GM12878 (cell line): ENCODE measurements around the gene LOXL4. TPM values are rescaled to one million over a fixed set of nuclear protein-coding genes. Genes with fewer than 3 reads are reported as not detected.

Source experiments
- ATAC-seq: fragments of 200-7000 bp; cut with Tn5 transposase; 3 replicates; pipeline ENCODE4 v1.9.1; 2020; ENCODE audit warnings: mild to moderate bottlenecking, moderate library complexity
- BruUV-seq: library from RNA; stranded (reverse); fragments of 400-500 nt; replicated peaks from 2 replicates; lab custom pipeline; 2021; lab: Mats Ljungman, UMichigan
- CTCF ChIA-PET: fragments of 300-600 bp; sonication (Branson Sonifier 250); formaldehyde crosslinking; extraction: SDS; loops from one replicate; lab custom pipeline; 2021; ENCODE audit warnings: inconsistent platforms; lab: Yijun Ruan, JAX
- POLR2A ChIA-PET: fragments of 350-600 bp; formaldehyde crosslinking; extraction: SDS; loops from one replicate; lab custom pipeline; 2021; ENCODE audit warnings: inconsistent platforms; lab: Charles Lee
- RAD21 ChIA-PET: fragments of 300-600 bp; sonication (Branson Sonifier 250); formaldehyde crosslinking; loops from one replicate; lab custom pipeline; 2023; ENCODE audit warnings: antibody characterized with exemption; ENCODE audit not compliant: unreplicated experiment; lab: Charles Lee
- SMC1A ChIA-PET: fragments of 300-600 bp; sonication (Branson Sonifier 250); formaldehyde crosslinking; loops from one replicate; lab custom pipeline; 2023; ENCODE audit not compliant: unreplicated experiment, uncharacterized antibody; lab: Charles Lee
- DNase-seq: peaks from one replicate; pipeline ENCODE4 v3.0.0-alpha.2; 2011; ENCODE audit warnings: low read depth, low spot score
- FAIRE-seq: peaks from 3 replicates; lab custom pipeline; 2011; peaks lifted over from hg19 to GRCh38; lab: Jason Lieb, UNC
- H2AFZ ChIP-seq: 2 replicates; pipeline ENCODE4 v1.6.0; 2011; ENCODE audit warnings: low read depth, low read length, control low read depth; ENCODE audit not compliant: control insufficient read depth
- H3K27ac ChIP-seq: 2 replicates; pipeline ENCODE4 v1.5.1; 2011; ENCODE audit warnings: control low read depth; ENCODE audit not compliant: control insufficient read depth, insufficient read depth
- H3K27me3 ChIP-seq, 2 experiments: replicated peaks in 1 of 2; 2 replicates each; pipeline versions ENCODE4 v1.6.0 to v1.6.1; 2011; ENCODE audit warnings: low read length in 1 of 2; ENCODE audit not compliant: control insufficient read depth in 2 of 2, insufficient read depth in 2 of 2
- H3K36me3 ChIP-seq, 2 experiments: 2 replicates each; pipeline ENCODE4 v1.5.1; 2011; ENCODE audit warnings: low read length in 1 of 2; ENCODE audit not compliant: control insufficient read depth in 2 of 2, insufficient read depth in 2 of 2
- H3K4me1 ChIP-seq: 2 replicates; pipeline ENCODE4 v1.6.1; 2011; ENCODE audit warnings: mild to moderate bottlenecking, low read length, moderate library complexity, mixed read lengths; ENCODE audit not compliant: control insufficient read depth, insufficient read depth
- H3K4me2 ChIP-seq: 2 replicates; pipeline ENCODE4 v1.6.0; 2011; ENCODE audit warnings: control low read depth; ENCODE audit not compliant: control insufficient read depth, insufficient read depth
- H3K4me3 ChIP-seq: fragments of 200-600 bp; sonication (generic); 2 replicates; pipeline ENCODE4 v1.5.1; 2016
- H3K79me2 ChIP-seq: 2 replicates; pipeline ENCODE4 v1.6.0; 2011; ENCODE audit warnings: low read length; ENCODE audit not compliant: control insufficient read depth, insufficient read depth
- H3K9ac ChIP-seq: 2 replicates; pipeline ENCODE4 v1.8.0; 2011; ENCODE audit warnings: low read length, control low read depth, mixed read lengths; ENCODE audit not compliant: control insufficient read depth, insufficient read depth
- H3K9me3 ChIP-seq: replicated peaks from 3 replicates; pipeline ENCODE4 v1.5.1; 2011; ENCODE audit warnings: mild to moderate bottlenecking, low read length; ENCODE audit not compliant: control insufficient read depth, insufficient read depth
- H4K20me1 ChIP-seq: 2 replicates; pipeline ENCODE4 v1.6.0; 2011; ENCODE audit not compliant: control insufficient read depth, insufficient read depth
- BCL3 ChIP-seq: IDR thresholded peaks from 2 replicates; pipeline ENCODE4 v1.6.1; 2011; ENCODE audit warnings: borderline replicate concordance, low read depth, mild to moderate bottlenecking, moderate library complexity, low read length; ENCODE audit not compliant: insufficient read depth, poor library complexity, severe bottlenecking
- BMI1 ChIP-seq: fragments of 450-650 bp; IDR thresholded peaks from 2 replicates; pipeline ENCODE4 v1.6.1; 2016; ENCODE audit warnings: mild to moderate bottlenecking, moderate library complexity, borderline replicate concordance
- CBX3 ChIP-seq: fragments of 200-600 bp; sonication (generic); IDR thresholded peaks from 2 replicates; pipeline ENCODE4 v1.6.1; 2016; ENCODE audit warnings: low read depth, borderline replicate concordance
- CEBPB ChIP-seq, 2 experiments: fragments of 150-350 bp in 1 of 2; IDR thresholded peaks; 2 replicates each; pipeline ENCODE4 v1.6.1; 2012 to 2014; ENCODE audit warnings: low read depth in 2 of 2, low read length in 2 of 2, borderline replicate concordance in 1 of 2, inconsistent platforms in 1 of 2
- IKZF1 ChIP-seq: fragments of 450-650 bp; conservative IDR thresholded peaks from 2 replicates; pipeline ENCODE4 v1.6.1; 2017; ENCODE audit warnings: antibody characterized with exemption, mild to moderate bottlenecking
- IKZF2 ChIP-seq, 2 experiments: fragments of 450-650 bp; IDR thresholded peaks; 2 replicates each; pipeline ENCODE4 v1.6.1; 2017; ENCODE audit warnings: mild to moderate bottlenecking in 2 of 2, moderate library complexity in 2 of 2
- MEF2B ChIP-seq: fragments of 450-650 bp; IDR thresholded peaks from 2 replicates; pipeline ENCODE4 v1.6.1; 2018; ENCODE audit warnings: mild to moderate bottlenecking, moderate library complexity; ENCODE audit not compliant: partially characterized antibody, poor library complexity, severe bottlenecking
- NFYB ChIP-seq: IDR thresholded peaks from 2 replicates; pipeline ENCODE4 v1.6.1; 2011; ENCODE audit warnings: low read depth, mild to moderate bottlenecking, low read length, improper control_type of control experiment, moderate library complexity; ENCODE audit not compliant: insufficient read depth
- PAX8 ChIP-seq: fragments of 450-650 bp; IDR thresholded peaks from 2 replicates; pipeline ENCODE4 v1.6.1; 2017; ENCODE audit warnings: mild to moderate bottlenecking, moderate library complexity
- SMARCA5 ChIP-seq: fragments of 450-650 bp; IDR thresholded peaks from 2 replicates; pipeline ENCODE4 v1.6.1; 2017; ENCODE audit warnings: mild to moderate bottlenecking
- WGBS: methylation state at CpG from one replicate; pipeline ENCODE4 v1.1.6; 2016; ENCODE audit warnings: low lambda C conversion rate; ENCODE audit not compliant: insufficient replicate concordance, insufficient coverage; ENCODE audit errors: missing lambda C conversion rate; 5-methylcytosine and 5-hydroxymethylcytosine counted together
- in situ Hi-C: fragments of 300-500 bp; cut with MboI; formaldehyde crosslinking; loops from 9 replicates; pipeline ENCODE4 v1.14.3; 2018; ENCODE audit warnings: mixed read lengths
- intact Hi-C: fragments of 100-400 bp; cut with micrococcal nuclease; formaldehyde crosslinking; loops from one replicate; pipeline ENCODE4 v1.14.2; 2022; ENCODE audit not compliant: unreplicated experiment
- polyA plus RNA-seq, 11 experiments: library from polyadenylated mRNA; depleted of rRNA in 4 of 11; unstranded in 6 of 11; stranded (reverse) in 5 of 11; fragments of >200 nt; fragmentation: Nextera tagmentation in 4 of 11; fragmentation: Illumina TruSeq in 1 of 11; extraction: Ambion mirVana in 4 of 11; extraction: Trizol in 1 of 11; gene quantifications; 1 replicate in 1 of 11; 2 replicates in 10 of 11; pipeline versions ENCODE4 v1.2.1 to v1.2.3, GENCODE V29; 2011 to 2016; ENCODE audit warnings: inconsistent platforms in 2 of 11, missing spikeins in 2 of 11, low read depth in 1 of 11
- total RNA-seq, 4 experiments: library from RNA; depleted of rRNA in 3 of 4; stranded (reverse); fragments of >200 nt in 3 of 4; fragmentation: Illumina TruSeq in 1 of 4; extraction: Trizol in 1 of 4; gene quantifications; 2 replicates each; pipeline versions ENCODE4 v1.2.1 to v1.2.3, GENCODE V29; 2013 to 2021
- TF ChIP-seq, protein P1 (sequence below): IDR thresholded peaks from 2 replicates; pipeline ENCODE4 v1.6.1; 2012; ENCODE audit warnings: improper control_type of control experiment, low read depth, low read length; ENCODE audit not compliant: insufficient replicate concordance
- TF ChIP-seq, protein P2 (sequence below): IDR thresholded peaks from 2 replicates; pipeline ENCODE4 v1.6.1; 2012; ENCODE audit warnings: low read depth, low read length, improper control_type of control experiment
- TF ChIP-seq, protein P3 (sequence below): fragments of 150-350 bp; IDR thresholded peaks from 2 replicates; pipeline ENCODE4 v1.6.1; 2016; ENCODE audit warnings: low read depth, low read length

Gene LOXL4
- total and polyA plus RNA-seq, 10 of the 15 experiments (the other 5 are each of a cell fraction or from before 2014, with no cell fraction given): 0.02 to 0.12 (median 0.08) TPM; not detected in 3

- TF ChIP-seq, protein P1, sequence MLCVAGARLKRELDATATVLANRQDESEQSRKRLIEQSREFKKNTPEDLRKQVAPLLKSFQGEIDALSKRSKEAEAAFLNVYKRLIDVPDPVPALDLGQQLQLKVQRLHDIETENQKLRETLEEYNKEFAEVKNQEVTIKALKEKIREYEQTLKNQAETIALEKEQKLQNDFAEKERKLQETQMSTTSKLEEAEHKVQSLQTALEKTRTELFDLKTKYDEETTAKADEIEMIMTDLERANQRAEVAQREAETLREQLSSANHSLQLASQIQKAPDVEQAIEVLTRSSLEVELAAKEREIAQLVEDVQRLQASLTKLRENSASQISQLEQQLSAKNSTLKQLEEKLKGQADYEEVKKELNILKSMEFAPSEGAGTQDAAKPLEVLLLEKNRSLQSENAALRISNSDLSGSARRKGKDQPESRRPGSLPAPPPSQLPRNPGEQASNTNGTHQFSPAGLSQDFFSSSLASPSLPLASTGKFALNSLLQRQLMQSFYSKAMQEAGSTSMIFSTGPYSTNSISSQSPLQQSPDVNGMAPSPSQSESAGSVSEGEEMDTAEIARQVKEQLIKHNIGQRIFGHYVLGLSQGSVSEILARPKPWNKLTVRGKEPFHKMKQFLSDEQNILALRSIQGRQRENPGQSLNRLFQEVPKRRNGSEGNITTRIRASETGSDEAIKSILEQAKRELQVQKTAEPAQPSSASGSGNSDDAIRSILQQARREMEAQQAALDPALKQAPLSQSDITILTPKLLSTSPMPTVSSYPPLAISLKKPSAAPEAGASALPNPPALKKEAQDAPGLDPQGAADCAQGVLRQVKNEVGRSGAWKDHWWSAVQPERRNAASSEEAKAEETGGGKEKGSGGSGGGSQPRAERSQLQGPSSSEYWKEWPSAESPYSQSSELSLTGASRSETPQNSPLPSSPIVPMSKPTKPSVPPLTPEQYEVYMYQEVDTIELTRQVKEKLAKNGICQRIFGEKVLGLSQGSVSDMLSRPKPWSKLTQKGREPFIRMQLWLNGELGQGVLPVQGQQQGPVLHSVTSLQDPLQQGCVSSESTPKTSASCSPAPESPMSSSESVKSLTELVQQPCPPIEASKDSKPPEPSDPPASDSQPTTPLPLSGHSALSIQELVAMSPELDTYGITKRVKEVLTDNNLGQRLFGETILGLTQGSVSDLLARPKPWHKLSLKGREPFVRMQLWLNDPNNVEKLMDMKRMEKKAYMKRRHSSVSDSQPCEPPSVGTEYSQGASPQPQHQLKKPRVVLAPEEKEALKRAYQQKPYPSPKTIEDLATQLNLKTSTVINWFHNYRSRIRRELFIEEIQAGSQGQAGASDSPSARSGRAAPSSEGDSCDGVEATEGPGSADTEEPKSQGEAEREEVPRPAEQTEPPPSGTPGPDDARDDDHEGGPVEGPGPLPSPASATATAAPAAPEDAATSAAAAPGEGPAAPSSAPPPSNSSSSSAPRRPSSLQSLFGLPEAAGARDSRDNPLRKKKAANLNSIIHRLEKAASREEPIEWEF: no peak
- no peak for TF ChIP-seq SMARCA5
- no peak for TF ChIP-seq MEF2B
- no peak for TF ChIP-seq IKZF2 (IDR thresholded peaks at IDR 0.05)
- no peak for TF ChIP-seq CBX3
- TF ChIP-seq, protein P2, sequence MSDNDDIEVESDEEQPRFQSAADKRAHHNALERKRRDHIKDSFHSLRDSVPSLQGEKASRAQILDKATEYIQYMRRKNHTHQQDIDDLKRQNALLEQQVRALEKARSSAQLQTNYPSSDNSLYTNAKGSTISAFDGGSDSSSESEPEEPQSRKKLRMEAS: no peak
These were observed 10.0 kb downstream of the LOXL4 start (continued) for GRCh38 chr10:98257961-98258360.

GRCh38 chr10:98257198-98257597 is 10.8 kb downstream of the LOXL4 start:
- intact Hi-C loops: no loop called here
- TF ChIP-seq CEBPB (IDR thresholded peaks at IDR 0.05; ENCODE audit: borderline replicate concordance in 1 of 2, low read depth in 2 of 2, low read length in 2 of 2) (no peak), PAX8 (no peak), NFYB (no peak), IKZF1 (no peak), BCL3 (no peak), BMI1 (no peak)
- TF ChIP-seq, protein P3, sequence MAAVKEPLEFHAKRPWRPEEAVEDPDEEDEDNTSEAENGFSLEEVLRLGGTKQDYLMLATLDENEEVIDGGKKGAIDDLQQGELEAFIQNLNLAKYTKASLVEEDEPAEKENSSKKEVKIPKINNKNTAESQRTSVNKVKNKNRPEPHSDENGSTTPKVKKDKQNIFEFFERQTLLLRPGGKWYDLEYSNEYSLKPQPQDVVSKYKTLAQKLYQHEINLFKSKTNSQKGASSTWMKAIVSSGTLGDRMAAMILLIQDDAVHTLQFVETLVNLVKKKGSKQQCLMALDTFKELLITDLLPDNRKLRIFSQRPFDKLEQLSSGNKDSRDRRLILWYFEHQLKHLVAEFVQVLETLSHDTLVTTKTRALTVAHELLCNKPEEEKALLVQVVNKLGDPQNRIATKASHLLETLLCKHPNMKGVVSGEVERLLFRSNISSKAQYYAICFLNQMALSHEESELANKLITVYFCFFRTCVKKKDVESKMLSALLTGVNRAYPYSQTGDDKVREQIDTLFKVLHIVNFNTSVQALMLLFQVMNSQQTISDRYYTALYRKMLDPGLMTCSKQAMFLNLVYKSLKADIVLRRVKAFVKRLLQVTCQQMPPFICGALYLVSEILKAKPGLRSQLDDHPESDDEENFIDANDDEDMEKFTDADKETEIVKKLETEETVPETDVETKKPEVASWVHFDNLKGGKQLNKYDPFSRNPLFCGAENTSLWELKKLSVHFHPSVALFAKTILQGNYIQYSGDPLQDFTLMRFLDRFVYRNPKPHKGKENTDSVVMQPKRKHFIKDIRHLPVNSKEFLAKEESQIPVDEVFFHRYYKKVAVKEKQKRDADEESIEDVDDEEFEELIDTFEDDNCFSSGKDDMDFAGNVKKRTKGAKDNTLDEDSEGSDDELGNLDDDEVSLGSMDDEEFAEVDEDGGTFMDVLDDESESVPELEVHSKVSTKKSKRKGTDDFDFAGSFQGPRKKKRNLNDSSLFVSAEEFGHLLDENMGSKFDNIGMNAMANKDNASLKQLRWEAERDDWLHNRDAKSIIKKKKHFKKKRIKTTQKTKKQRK: no peak

More at GRCh38 chr10:98257198-98257597, 10.8 kb downstream of the LOXL4 start:
- H3K27me3 ChIP-seq: no peaks in the 10 kb centered on the region
- ChIA-PET SMC1A (no interaction called here), RAD21 (no interaction called here), CTCF (interaction anchor here (0.5 kb wide), 1 partner anchor 454 kb away, joined by 3 read pairs; no protein-coding TSS in a partner anchor), POLR2A (no interaction called here)
- peaks cover 0 to 5% of the 10 kb centered on the region in 2 experiments; a peak in 2 of 4 replicates for H3K36me3 ChIP-seq
- no TSS peak for BruUV-seq
- no peak overlapping the region for H3K4me2 ChIP-seq
- no peak overlapping the region for H3K9ac ChIP-seq
- no peaks in the 10 kb centered on the region for H4K20me1 ChIP-seq
- no peaks in the 10 kb centered on the region for H3K4me1 ChIP-seq
- no peaks in the 10 kb centered on the region for H3K79me2 ChIP-seq
- no peak overlapping the region for H2AFZ ChIP-seq
- H3K9me3 ChIP-seq: no peaks in the 10 kb centered on the region
- H3K27ac ChIP-seq: no peak overlapping the region
- FAIRE-seq (no peak), ATAC-seq (no peak), DNase-seq (no peak)
- in situ Hi-C loops: no loop called here
- WGBS: 93% methylated on average over 12 of the region's 12 CpGs
- no peak overlapping the region for H3K4me3 ChIP-seq
